ENCODE results near the gene SLC22A16.

Gene SLC22A16

DNA sequence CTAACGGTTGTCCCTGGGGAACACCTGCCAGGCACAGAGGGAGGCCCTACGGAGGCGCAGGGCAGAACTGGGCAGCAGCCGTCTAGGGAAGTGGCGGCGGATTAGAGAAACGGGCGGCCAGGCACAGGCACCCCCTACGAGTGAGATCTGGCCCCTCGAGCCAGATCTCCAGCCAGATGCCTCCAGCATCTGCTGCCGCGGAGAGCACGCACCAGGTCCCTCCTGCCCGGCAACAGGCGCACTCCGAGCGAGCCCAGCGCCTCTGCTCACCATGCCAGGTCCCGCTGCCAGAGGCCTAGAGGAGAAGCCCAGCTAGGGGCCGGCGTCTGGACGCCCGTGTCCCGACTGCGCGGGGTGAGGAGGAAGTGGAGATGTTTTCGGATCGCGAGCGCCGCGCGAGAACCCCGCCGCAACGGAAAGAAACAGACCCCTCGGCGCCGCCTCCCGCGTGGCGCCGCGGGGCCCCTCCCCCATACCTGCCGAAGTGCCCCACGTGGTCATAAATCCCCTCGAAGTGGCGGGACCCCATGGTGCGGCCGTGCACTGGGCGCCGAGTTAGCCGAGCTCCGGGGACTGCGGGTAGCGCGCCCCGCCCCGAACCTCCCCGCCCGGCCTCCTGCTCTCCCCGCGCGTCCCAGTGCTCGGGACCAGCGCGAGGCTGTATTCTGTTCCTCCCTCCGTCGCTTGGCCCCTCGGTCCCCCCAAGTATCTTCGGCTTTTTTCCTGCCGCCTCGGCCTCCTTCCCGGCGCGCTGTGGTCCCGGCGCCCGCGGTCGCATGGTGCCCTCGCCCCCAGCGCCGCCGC is at the start of gene SLC22A16:
Gene SLC22A16, minus strand, starts transcription at position 568 of the 804 bp plus-strand sequence. Its CDS starts 39 bp downstream, at position 529.
- Histone ChIP-seq H3K27me3 (ENCODE audit: control insufficient read depth, insufficient read depth, low read length) (peaks cover 23% of the 10 kb centered on the region), H3K36me3 (ENCODE audit: control insufficient read depth, insufficient read depth, low read length) (no peaks in the 10 kb centered on the region), H3K9me3 (ENCODE audit: control insufficient read depth, insufficient read depth, low read length) (no peaks in the 10 kb centered on the region), H3K4me1 (ENCODE audit: control insufficient read depth, insufficient read depth, low read length) (no peaks in the 10 kb centered on the region), H3K4me3 (ENCODE audit: low read depth, low read length) (peak within 1 kb of the TSS; percentile 46), H3K9ac (ENCODE audit: low read depth, low read length) (no peak within 1 kb of the TSS)

DNA sequence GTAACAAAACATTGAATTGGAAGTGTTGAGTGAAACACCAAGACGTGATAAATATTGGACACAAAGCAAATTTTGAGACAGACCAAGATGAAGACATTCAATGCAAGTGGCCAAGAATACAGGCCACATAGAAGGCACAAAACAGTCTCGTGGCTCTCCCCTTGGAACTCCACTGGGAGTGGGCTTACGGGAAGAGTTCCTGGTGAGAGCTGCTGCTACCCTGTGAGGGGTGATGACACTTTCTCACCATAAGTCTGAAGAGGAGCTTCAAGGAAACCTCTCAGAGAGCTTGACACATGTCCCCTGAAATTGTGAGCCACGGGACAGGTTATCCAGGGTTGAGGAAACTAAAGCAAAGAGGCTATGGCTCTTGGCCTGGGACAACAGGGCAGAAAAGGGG is 48.6 kb upstream of the SLC22A16 start:
- Histone ChIP-seq H3K4me3 (ENCODE audit: low read depth, low read length) (no peak overlapping the region), H3K9me3 (ENCODE audit: control insufficient read depth, insufficient read depth, low read length) (no peaks in the 10 kb centered on the region), H3K4me1 (ENCODE audit: control insufficient read depth, insufficient read depth, low read length) (peaks cover 2% of the 10 kb centered on the region), H3K27me3 (ENCODE audit: control insufficient read depth, insufficient read depth, low read length) (no peaks in the 10 kb centered on the region), H3K36me3 (ENCODE audit: control insufficient read depth, insufficient read depth, low read length) (no peaks in the 10 kb centered on the region), H3K9ac (ENCODE audit: low read depth, low read length) (no peak overlapping the region)

GRCh38 chr6:110524305-110524704 is 47.9 kb upstream of the SLC22A16 start:
- Histone ChIP-seq H3K4me3 (ENCODE audit: low read depth, low read length) (no peak overlapping the region), H3K27me3 (ENCODE audit: control insufficient read depth, insufficient read depth, low read length) (no peaks in the 10 kb centered on the region), H3K9ac (ENCODE audit: low read depth, low read length) (no peak overlapping the region), H3K9me3 (ENCODE audit: control insufficient read depth, insufficient read depth, low read length) (no peaks in the 10 kb centered on the region), H3K4me1 (ENCODE audit: control insufficient read depth, insufficient read depth, low read length) (peaks cover 2% of the 10 kb centered on the region), H3K36me3 (ENCODE audit: control insufficient read depth, insufficient read depth, low read length) (no peaks in the 10 kb centered on the region)

- Histone ChIP-seq H3K4me1 (ENCODE audit: control insufficient read depth, insufficient read depth, low read length) (peaks cover 2% of the 10 kb centered on the region), H3K9ac (ENCODE audit: low read depth, low read length) (no peak overlapping the region), H3K36me3 (ENCODE audit: control insufficient read depth, insufficient read depth, low read length) (no peaks in the 10 kb centered on the region), H3K9me3 (ENCODE audit: control insufficient read depth, insufficient read depth, low read length) (no peaks in the 10 kb centered on the region), H3K4me3 (ENCODE audit: low read depth, low read length) (no peak overlapping the region), H3K27me3 (ENCODE audit: control insufficient read depth, insufficient read depth, low read length) (no peaks in the 10 kb centered on the region)
Observed at GRCh38 chr6:110523451-110524021, 47.1 kb upstream of the SLC22A16 start.

- Histone ChIP-seq H3K27me3 (ENCODE audit: control insufficient read depth, insufficient read depth, low read length) (no peaks in the 10 kb centered on the region), H3K4me1 (ENCODE audit: control insufficient read depth, insufficient read depth, low read length) (peaks cover 2% of the 10 kb centered on the region), H3K4me3 (ENCODE audit: low read depth, low read length) (no peak overlapping the region), H3K9ac (ENCODE audit: low read depth, low read length) (no peak overlapping the region), H3K9me3 (ENCODE audit: control insufficient read depth, insufficient read depth, low read length) (no peaks in the 10 kb centered on the region), H3K36me3 (ENCODE audit: control insufficient read depth, insufficient read depth, low read length) (no peaks in the 10 kb centered on the region)
Observed at GRCh38 chr6:110522427-110522826, 46.0 kb upstream of the SLC22A16 start.

- Histone ChIP-seq H3K9ac (ENCODE audit: low read depth, low read length) (no peak overlapping the region), H3K36me3 (ENCODE audit: control insufficient read depth, insufficient read depth, low read length) (no peaks in the 10 kb centered on the region), H3K4me1 (ENCODE audit: control insufficient read depth, insufficient read depth, low read length) (peaks cover 2% of the 10 kb centered on the region), H3K4me3 (ENCODE audit: low read depth, low read length) (no peak overlapping the region), H3K9me3 (ENCODE audit: control insufficient read depth, insufficient read depth, low read length) (no peaks in the 10 kb centered on the region), H3K27me3 (ENCODE audit: control insufficient read depth, insufficient read depth, low read length) (no peaks in the 10 kb centered on the region)
Observed at GRCh38 chr6:110520992-110521543, 44.7 kb upstream of the SLC22A16 start.

- Histone ChIP-seq H3K9me3 (ENCODE audit: control insufficient read depth, insufficient read depth, low read length) (no peaks in the 10 kb centered on the region), H3K4me3 (ENCODE audit: low read depth, low read length) (no peak overlapping the region), H3K36me3 (ENCODE audit: control insufficient read depth, insufficient read depth, low read length) (no peaks in the 10 kb centered on the region), H3K9ac (ENCODE audit: low read depth, low read length) (no peak overlapping the region), H3K4me1 (ENCODE audit: control insufficient read depth, insufficient read depth, low read length) (peaks cover 2% of the 10 kb centered on the region), H3K27me3 (ENCODE audit: control insufficient read depth, insufficient read depth, low read length) (no peaks in the 10 kb centered on the region)
Observed at GRCh38 chr6:110520209-110520965, 44.0 kb upstream of the SLC22A16 start.

- Histone ChIP-seq H3K9me3 (ENCODE audit: control insufficient read depth, insufficient read depth, low read length) (no peaks in the 10 kb centered on the region), H3K4me1 (ENCODE audit: control insufficient read depth, insufficient read depth, low read length) (peaks cover 2% of the 10 kb centered on the region), H3K27me3 (ENCODE audit: control insufficient read depth, insufficient read depth, low read length) (no peaks in the 10 kb centered on the region), H3K4me3 (ENCODE audit: low read depth, low read length) (no peak overlapping the region), H3K36me3 (ENCODE audit: control insufficient read depth, insufficient read depth, low read length) (no peaks in the 10 kb centered on the region), H3K9ac (ENCODE audit: low read depth, low read length) (no peak overlapping the region)
Observed at GRCh38 chr6:110517601-110518281, 41.3 kb upstream of the SLC22A16 start.

DNA sequence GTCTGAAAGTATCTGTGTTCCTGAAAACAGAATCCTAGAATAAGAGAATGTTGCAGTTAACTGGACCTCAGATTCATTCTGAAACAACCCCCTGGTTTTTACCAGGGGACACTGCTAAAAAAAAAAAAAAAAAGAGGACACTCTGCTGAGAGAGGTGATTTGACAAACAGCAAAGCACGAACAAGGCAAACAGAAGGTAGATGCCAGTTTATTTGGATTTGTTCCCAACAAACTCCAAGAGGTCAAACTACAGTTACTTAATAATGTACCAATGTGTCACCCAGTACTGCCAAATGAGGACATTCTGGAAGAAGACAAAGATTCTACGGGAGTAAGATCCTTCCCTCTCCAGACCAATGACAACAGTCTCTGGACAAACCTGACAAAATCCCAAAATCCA is 40.6 kb upstream of the SLC22A16 start:
- Histone ChIP-seq H3K27me3 (ENCODE audit: control insufficient read depth, insufficient read depth, low read length) (no peaks in the 10 kb centered on the region), H3K36me3 (ENCODE audit: control insufficient read depth, insufficient read depth, low read length) (no peaks in the 10 kb centered on the region), H3K4me1 (ENCODE audit: control insufficient read depth, insufficient read depth, low read length) (peaks cover 2% of the 10 kb centered on the region), H3K4me3 (ENCODE audit: low read depth, low read length) (no peak overlapping the region), H3K9ac (ENCODE audit: low read depth, low read length) (no peak overlapping the region), H3K9me3 (ENCODE audit: control insufficient read depth, insufficient read depth, low read length) (no peaks in the 10 kb centered on the region)

DNA sequence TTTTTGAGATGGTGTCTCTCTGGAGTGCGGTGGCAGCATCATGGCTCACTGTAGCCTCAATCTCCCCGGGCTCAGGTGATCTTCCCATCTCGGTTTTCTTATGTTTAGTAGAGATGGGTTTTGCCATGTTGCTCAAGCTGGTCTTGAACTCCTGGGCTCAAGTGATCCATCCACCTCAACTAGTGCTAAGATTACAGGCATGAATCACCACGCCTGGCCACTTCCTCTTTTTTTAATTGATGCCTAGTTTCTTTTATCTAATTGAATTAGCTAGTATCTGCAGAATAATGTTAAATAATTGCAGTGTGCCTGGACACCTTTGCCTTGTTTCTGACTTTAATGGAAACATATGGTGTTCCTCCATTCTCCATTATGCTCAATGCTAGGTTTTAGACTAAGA is 38.4 kb upstream of the SLC22A16 start:
- H3K4me3 ChIP-seq (ENCODE audit: low read depth, low read length), result no peak overlapping the region
- peaks cover 4% of the 10 kb centered on the region for H3K27me3 ChIP-seq (ENCODE audit: control insufficient read depth, insufficient read depth, low read length)
- H3K9me3 ChIP-seq (ENCODE audit: control insufficient read depth, insufficient read depth, low read length), result no peaks in the 10 kb centered on the region
- peaks cover 6% of the 10 kb centered on the region for H3K4me1 ChIP-seq (ENCODE audit: control insufficient read depth, insufficient read depth, low read length)
- H3K36me3 ChIP-seq (ENCODE audit: control insufficient read depth, insufficient read depth, low read length), result no peaks in the 10 kb centered on the region
- no peak overlapping the region for H3K9ac ChIP-seq (ENCODE audit: low read depth, low read length)

GRCh38 chr6:110512991-110513390 is 36.6 kb upstream of the SLC22A16 start:
- H3K4me3 ChIP-seq (ENCODE audit: low read depth, low read length), result no peak overlapping the region
- H3K9me3 ChIP-seq (ENCODE audit: control insufficient read depth, insufficient read depth, low read length), result no peaks in the 10 kb centered on the region
- H3K27me3 ChIP-seq (ENCODE audit: control insufficient read depth, insufficient read depth, low read length), result peaks cover 4% of the 10 kb centered on the region
- no peak overlapping the region for H3K9ac ChIP-seq (ENCODE audit: low read depth, low read length)
- H3K36me3 ChIP-seq (ENCODE audit: control insufficient read depth, insufficient read depth, low read length), result no peaks in the 10 kb centered on the region
- peaks cover 6% of the 10 kb centered on the region for H3K4me1 ChIP-seq (ENCODE audit: control insufficient read depth, insufficient read depth, low read length)

Data from iPS-15b (cell line).